DOHH2 (cell line): ENCODE data around the gene SWSAP1.

ENCODE experiments used
- EZH2phosphoT487 ChIP-seq: fragments of 200-600 bp; sonication (generic); IDR thresholded peaks from 2 replicates; pipeline ENCODE4 v1.6.1; 2017; ENCODE audit warnings: borderline replicate concordance, mild to moderate bottlenecking, antibody characterized with exemption, low read length, moderate library complexity, mixed read lengths
- TF ChIP-seq, protein P1 (sequence below): fragments of 200-600 bp; sonication (generic); IDR thresholded peaks from one replicate; pipeline ENCODE4 v1.5.1; 2014; ENCODE audit warnings: antibody characterized with exemption, mild to moderate bottlenecking, low read depth, low read length; ENCODE audit not compliant: poor library complexity, severe bottlenecking

DNA sequence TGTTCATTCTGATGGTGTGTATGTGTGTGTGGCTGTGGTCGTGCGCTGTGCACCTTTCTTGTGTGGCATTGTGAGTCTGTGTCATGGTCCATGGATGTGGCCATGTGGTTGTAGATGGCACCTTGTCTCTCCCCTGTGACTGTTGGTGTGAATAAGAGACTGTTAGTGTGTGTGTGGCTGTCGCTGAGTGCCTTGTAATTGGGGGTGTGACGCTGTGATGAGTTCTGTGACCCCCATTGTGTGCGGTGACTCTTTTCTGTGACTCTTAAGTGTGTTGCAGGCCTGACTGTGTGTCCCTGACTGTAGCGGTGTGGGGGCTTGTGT is 18.4 kb upstream of the SWSAP1 start:
- TF ChIP-seq, protein P1, sequence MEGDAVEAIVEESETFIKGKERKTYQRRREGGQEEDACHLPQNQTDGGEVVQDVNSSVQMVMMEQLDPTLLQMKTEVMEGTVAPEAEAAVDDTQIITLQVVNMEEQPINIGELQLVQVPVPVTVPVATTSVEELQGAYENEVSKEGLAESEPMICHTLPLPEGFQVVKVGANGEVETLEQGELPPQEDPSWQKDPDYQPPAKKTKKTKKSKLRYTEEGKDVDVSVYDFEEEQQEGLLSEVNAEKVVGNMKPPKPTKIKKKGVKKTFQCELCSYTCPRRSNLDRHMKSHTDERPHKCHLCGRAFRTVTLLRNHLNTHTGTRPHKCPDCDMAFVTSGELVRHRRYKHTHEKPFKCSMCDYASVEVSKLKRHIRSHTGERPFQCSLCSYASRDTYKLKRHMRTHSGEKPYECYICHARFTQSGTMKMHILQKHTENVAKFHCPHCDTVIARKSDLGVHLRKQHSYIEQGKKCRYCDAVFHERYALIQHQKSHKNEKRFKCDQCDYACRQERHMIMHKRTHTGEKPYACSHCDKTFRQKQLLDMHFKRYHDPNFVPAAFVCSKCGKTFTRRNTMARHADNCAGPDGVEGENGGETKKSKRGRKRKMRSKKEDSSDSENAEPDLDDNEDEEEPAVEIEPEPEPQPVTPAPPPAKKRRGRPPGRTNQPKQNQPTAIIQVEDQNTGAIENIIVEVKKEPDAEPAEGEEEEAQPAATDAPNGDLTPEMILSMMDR: no peak
- no peak for TF ChIP-seq EZH2phosphoT487
